Erythroblast (primary cell): ENCODE results near the gene GRP.

Source experiments
- DNase-seq, 2 experiments: peaks; one replicate each; lab custom pipeline; 2025; lab: John Stamatoyannopoulos, UW
- GATA1 ChIP-seq: IDR thresholded peaks from 2 replicates; pipeline ENCODE4 v1.6.1; 2011; ENCODE audit warnings: low read depth, mild to moderate bottlenecking, control low read depth, low read length, moderate library complexity
- POLR2A ChIP-seq: IDR thresholded peaks from 2 replicates; pipeline ENCODE4 v1.6.1; 2011; ENCODE audit warnings: mild to moderate bottlenecking, low read length

The GRP gene

DNA sequence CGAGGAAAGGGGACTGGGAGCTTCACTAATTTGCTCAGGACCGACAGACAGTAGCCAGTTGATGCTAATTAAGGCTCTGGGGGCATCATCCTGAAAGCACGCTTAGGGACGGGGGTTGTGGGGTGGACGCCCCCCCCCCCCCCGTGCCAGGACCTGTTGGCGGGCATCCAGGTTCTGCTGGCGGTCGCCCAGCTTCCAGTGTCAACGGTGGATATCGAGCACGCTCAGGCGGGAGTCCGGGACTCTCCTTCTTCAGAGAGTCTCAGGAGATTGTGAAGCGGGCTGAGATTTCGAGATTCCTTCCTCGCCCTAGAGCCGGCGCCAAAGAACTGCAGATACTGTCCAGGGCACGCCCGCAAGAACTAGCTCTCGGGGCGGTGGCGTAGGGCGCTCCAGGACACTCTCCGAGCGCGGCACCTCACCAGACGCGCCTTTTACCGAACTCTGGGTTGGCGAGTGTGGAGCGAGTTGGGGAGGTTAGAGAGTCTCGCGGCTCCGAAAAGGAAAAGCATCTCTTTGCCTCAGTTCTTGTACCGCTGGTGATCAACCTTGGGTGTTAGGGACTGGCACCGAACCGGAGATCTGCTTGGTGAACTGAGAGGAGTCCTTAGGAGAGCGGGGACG is 47.7 kb downstream of the GRP start:
- TF ChIP-seq GATA1 (no peak), POLR2A (no peak)
- DNase-seq: peak; percentile 18 to 24

DNA sequence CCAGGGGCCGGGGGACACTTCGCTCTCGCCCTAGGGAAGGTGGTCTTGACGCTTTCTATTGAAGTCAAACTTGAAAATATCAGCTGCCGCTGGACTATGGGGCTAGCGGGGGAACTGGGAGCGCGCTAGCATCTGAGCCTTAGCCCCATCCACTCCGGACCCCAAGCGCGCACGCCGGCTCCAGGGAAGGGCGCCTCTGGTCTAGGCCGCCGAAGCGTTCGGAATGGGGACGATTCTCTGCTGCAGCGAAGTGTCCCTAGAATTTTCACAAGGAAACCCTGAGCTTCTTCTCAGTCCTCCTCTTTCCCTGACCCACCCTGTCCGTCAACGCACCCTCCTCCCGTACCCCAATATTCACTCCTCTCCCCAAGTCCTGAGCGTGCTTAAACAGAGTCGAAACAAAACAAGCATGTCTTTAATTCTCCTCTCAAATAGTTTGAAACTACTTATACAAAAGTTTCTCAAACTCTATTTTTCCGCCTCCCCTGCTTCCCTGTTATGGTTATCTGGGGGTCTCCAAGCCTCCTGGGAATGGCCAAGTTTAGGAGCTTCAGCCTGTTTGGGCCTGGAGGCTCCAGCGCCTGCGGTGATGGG is 48.3 kb downstream of the GRP start:
- TF ChIP-seq GATA1: no peak
- TF ChIP-seq POLR2A: no peak
- DNase-seq: no peak

DNA sequence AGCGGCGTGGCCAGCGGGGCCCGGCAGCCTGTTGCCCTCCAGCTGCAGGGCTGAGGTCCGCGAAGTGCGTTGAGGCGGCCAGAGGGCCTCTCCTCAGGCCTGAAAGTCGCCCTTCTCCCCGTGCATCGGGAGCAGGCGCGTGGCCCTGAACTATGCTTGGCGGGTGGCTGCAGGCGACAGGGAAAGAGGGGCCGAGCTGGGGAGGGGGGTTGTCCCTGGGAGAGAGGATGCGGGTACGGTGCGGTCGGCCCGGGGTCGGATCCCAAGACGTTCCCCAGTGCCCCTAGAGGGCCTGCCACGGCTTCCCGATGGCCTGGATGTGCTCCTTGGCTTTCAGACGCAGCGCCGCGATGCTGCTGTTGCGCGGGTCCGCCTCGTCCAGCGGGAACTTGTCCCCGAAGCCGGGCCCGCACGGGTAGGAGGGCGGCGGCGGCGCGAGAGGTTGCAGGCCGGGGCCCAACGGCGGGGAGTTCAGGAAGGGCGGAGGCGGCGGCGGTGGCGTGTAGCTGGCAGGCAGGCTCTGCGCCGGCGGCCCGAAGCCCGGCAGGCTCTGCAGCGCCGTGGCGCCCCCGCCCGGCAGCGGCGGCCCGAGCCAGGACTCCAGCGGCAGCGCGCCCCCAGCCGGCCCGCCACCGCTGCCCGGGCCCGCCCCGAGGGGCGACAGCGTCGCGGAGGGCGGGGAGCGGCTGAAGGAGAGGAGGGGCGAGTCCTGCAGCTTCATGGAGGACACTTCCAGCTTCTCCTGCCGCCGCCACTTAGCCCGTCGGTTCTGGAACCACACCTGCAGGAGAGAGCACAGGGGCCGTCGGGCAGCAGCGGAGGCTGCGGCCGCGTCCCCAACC is 49.0 kb downstream of the GRP start:
- DNase-seq: peak; percentile 75 to 77
- TF ChIP-seq POLR2A (no peak), GATA1 (no peak)

DNA sequence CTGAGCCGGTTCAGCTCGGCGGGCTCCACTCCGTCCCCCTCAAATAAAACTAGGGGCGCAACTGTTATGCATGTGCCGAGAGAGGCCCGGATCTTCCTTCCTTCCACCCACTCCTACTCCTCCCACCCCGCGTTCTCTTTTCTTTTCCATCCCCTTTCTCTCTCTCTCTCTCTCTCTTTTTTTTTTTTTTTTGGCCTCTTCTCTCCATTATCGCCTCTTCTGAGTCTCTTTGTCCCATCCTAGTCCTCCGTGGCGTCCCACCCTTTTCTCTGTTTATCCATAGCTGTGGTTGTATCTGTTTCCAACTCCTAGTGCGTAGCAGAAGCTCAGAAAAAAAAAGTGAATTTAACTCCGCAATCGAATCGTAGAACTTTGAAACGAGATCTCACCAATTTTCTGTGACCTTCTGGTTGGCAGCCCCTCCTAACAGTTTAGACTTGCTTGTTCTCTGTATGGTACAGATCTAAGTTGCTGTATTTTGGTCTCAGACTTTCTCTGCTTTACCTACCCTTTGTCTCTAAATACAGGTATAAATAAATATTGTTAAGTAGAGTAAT is 49.7 kb downstream of the GRP start:
- TF ChIP-seq POLR2A (no peak), GATA1 (no peak)
- no peak for DNase-seq

DNA sequence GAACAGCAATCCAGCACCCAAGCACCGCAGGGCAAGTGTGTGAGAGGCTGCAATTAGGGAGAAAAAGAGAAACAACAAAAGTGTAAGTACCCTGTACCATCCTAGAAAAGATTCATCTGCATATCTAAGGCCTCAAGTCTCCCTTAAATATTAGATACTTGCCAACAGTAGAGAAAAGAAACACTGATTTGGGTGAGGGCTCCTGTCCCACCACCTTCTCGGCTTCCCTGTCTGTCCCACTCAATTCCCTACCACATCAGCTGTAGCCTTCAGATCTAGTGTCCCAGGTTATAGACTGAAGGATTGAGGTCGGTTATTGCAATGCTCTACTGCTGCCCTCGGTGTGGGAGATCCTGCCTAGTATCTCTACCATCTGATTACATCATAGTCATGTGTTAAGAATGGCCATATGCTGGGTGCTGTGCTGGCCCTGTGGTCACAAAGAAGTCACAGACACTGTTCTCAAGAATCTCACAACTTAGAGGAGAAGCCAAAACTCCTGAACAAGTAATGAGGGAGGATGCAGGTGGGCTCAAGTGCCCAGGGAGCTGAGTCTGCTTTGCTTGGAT is 50.8 kb downstream of the GRP start:
- TF ChIP-seq GATA1 (no peak), POLR2A (no peak)
- peak in 1 of 2 experiments; percentile 13 for DNase-seq

DNA sequence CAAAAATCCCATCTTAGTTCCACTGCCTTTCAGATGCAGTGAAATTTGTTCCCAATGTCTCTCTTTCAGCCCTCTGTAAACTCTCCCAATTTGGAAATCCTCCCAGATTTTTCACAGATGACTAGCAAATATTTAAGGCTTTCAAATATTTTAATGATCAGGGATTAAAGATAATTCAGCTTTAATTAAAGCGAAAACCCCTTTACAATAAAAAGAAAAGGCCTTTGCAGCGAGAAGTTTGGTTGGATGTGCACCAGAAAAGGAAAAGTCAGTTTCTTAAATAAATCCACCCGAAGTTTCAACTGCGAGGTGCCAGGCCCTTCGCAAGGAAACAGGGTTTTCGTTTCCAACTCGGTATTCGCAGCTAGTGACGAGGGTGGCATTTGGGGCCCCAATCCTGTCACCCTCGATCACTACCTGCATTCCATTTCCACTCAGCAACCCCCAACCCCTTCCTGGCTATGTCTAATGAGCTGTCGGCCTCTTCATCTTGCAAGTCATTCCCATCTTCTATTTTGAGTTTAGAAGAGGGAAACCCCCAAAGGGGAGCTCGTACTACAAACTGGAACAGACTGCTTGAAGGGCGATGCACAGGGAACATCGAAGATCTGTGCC is 51.8 kb downstream of the GRP start:
- DNase-seq: no peak
- TF ChIP-seq POLR2A (no peak), GATA1 (no peak)

DNA sequence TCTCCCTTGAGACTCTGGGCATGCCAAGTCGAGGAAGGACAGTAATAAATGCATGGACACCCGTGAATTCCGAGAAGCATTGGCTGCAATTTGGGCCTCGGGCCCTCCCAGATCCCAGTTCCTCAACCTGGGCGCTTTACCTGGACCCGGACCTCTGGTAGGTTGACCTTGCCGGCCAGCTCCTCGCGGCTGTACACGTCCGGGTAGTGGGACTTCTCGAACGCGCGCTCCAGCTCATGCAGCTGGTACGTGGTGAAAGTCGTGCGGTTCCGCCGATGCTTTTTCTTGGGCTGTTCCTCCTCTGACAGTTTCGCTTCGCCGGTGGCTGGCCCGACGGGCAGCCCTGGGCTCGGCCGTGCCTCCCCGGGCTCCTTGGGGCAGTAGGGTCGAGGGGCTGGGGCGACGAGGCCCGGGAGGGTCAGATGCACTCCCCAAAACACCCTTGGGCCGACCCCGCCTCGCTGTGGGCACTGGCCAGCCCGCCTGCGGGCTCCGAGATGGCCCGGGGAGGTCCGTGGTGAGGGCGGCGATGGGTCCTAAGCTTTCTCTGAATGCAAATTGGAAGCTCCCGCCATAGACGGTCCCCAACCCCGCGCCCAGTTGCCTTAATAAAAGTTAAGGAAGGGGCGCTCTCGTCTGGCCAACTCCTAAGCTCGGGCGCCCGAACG is 52.4 kb downstream of the GRP start:
- no peak for DNase-seq
- TF ChIP-seq GATA1 (no peak), POLR2A (no peak)

DNA sequence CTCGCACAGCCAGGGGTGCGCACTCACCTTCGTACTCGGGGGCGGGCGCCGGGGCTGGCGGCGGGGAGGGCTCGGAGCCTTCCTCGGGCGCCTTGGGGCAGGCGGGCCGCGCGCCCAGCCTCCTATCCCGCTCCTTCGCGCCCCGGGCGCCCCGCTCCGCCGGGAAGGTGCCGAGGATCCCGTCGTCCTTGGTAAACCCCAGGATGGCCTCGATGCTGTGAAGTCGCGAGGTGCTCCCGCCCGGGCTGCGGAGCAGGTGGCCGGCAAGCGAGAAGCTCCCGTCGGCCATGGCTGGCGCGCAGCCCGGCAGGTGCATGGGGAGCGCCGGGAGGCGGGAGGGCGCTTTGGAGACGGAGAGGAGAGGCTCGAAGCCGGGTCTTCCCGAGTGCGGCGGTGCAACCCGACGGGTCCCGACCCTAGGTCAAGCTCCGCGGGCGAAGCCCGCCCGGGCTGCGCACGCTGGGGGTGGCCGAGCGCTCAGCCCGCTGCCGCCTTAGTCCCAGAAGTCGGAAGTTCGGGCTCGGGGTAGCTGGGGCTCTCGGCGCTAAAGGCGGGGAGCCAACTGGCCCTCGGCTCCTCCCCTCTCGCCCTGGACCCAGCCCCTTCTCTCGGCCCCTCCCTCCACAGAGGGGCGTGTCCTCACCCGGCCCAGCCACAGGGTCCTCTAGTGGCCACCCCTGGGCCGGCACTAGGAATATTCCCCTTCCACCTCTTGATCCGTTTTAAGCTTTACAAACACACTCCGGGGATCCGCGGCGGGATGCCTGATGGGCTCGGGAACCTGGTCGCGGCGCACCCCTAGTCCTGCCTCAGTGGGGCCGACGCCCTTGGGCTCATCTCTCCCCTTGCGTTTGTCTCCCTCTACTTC is 53.2 kb downstream of the GRP start, which contains the start of gene RAX:
TSS of gene RAX (minus strand) at position 564 of the 868 bp plus-strand sequence. CDS start at position 316, 248 bp downstream.
- no peak for TF ChIP-seq POLR2A
- TF ChIP-seq GATA1: no peak
- DNase-seq: peak; percentile 66 to 68

DNA sequence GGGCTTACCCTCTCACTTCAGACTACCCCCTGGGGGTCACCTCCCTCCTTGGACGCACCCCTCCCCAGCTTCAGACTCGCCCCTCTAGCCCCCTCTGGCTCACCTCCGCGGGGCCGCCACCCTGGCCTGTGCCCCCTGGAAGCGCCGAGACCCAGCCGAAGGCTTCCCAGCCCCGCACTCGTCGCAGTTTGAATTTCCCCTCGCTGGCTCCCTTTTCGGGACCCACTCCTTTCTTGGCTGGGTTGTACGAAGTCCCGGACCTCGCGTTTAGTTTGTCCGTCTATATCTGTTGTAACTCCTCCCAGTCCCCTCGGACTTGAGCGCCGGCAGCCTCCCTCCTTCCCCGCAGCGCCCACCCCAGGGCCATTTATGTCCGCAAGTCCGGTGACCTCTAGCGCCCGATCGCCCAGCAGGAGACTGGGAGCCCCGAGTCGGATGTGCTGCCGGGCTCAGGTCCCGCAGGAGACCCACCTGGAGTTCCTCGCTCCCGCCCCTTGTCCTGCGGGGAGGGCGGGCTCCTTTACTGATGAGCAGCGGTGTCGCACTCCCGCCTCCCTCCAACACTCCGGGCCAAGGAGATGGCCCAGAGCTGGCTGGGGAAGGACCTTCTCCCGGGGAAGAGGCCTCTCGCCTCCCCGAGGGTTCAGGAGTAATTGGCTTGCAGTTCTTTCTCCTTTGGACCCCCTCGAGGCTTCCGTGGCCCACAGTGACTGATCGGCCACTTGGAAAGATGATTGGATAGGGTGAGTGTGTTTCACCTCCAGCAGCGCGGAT is 54.0 kb downstream of the GRP start:
- TF ChIP-seq POLR2A (no peak), GATA1 (no peak)
- no peak for DNase-seq

DNA sequence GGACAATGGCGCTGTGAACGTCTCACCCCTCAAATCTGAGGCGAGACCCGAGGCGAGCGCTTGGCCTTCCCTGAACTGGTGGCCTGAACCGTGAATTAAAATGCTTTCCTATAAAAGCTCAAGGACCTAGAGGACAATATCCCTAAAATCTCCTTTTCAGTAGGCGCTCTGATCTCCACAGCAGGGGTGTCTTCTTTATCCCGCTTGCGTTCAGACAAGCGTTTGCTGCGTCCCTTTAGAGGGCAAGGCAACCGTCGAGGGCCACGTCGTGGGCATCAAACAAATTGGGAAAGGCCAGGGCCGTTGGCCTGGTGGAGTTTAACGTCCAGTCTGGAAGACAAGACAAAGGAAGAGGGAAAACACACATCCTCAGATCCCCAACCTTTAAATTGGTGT is 54.6 kb downstream of the GRP start:
- TF ChIP-seq POLR2A (no peak), GATA1 (no peak)
- DNase-seq: no peak

DNA sequence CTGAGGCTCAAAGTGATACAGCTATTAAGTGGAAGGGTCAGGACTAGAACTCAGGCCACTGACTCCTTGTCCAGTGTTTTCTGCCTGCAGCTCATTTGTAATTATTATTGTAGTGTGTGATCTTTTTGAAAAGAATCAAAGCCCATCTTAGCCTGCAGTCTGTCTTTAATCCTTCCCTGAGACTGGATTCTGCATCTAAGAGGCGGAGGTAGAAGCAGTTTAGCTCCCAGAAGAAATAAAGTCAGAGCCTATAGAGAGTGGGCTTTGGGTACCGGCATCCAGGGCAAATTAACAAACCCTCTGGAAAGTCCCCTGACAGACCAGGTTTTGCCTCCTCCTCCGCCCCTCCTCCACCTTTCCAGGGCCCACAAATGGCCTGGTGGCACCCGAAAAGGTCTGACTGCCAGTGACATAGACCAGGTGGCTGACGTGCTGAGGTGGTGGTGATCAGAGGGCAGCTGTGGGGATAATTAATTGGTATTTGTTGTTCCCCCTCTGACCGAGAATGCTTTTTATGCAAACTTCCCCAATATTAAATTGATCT is 55.5 kb downstream of the GRP start:
- no peak for TF ChIP-seq POLR2A
- no peak for TF ChIP-seq GATA1
- no peak for DNase-seq

DNA sequence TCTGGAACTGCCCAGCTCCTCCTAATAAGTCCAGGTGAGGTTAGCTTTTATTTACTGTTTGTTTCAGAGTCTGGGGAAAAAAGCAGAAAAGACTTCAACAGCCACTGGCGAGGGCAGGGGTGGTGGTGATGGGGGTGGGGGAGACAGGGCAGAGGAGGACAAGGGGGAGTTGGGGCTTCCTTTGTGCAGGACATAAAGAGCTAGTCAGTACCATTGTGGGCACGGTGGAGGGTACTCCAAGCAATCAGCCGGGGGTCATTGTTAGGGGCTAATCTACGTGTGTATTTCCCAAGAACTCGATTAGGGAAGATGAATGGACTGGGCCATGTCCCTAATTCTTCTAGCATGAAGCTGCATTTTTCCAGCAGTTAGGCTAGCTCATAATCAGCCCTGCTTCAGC is 56.1 kb downstream of the GRP start:
- no peak for TF ChIP-seq POLR2A
- no peak for TF ChIP-seq GATA1

More for the DNA sequence above, 56.1 kb downstream of the GRP start:
- DNase-seq: no peak
